SW480 (cell line): ENCODE data around the gene RFX2.
"Not testable (repeated sequence)": the region's sequence is repeated elsewhere in the genome, so short reads cannot be mapped to it uniquely, and the experiment has no call there.

Experiments
- DNase-seq: peaks from one replicate; pipeline ENCODE4 v3.0.0-alpha.2; 2016; ENCODE audit warnings: low spot score

Gene RFX2

GRCh38 chr19:6012426-6013170 lies 97.7 kb downstream of the RFX2 start:
- no peak for DNase-seq

GRCh38 chr19:6011794-6012193 lies 98.5 kb downstream of the RFX2 start:
- DNase-seq, result no peak

- DNase-seq, result no peak
Observed at GRCh38 chr19:6011206-6011605, 99.1 kb downstream of the RFX2 start.

- no peak for DNase-seq
Observed at GRCh38 chr19:6010107-6010506, 100.2 kb downstream of the RFX2 start.

- DNase-seq, result no peak
Observed at GRCh38 chr19:6007866-6008265, 102.4 kb downstream of the RFX2 start.

- DNase-seq, result no peak
Observed at GRCh38 chr19:6006896-6007295, 103.4 kb downstream of the RFX2 start.

GRCh38 chr19:6006070-6006446 lies 104.2 kb downstream of the RFX2 start:
- not testable (repeated sequence) for DNase-seq

- DNase-seq, result no peak
Observed at GRCh38 chr19:6005321-6006069, 104.8 kb downstream of the RFX2 start.

GRCh38 chr19:6003976-6004375 lies 106.3 kb downstream of the RFX2 start:
- DNase-seq, result no peak

- DNase-seq, result no peak
Observed at GRCh38 chr19:6002591-6002990, 107.7 kb downstream of the RFX2 start.

GRCh38 chr19:6000228-6000847 lies 110.0 kb downstream of the RFX2 start:
- DNase-seq, result no peak

GRCh38 chr19:5999693-6000092 lies 110.6 kb downstream of the RFX2 start:
- no peak for DNase-seq

GRCh38 chr19:5997371-5997770 lies 112.9 kb downstream of the RFX2 start:
- DNase-seq, result no peak

- no peak for DNase-seq
Observed at GRCh38 chr19:5996623-5997320, 113.5 kb downstream of the RFX2 start.

- no peak for DNase-seq
Observed at GRCh38 chr19:5996102-5996501, 114.2 kb downstream of the RFX2 start.

- no peak for DNase-seq
Observed at GRCh38 chr19:5995606-5996005, 114.7 kb downstream of the RFX2 start.

- DNase-seq, result no peak
Observed at GRCh38 chr19:5994405-5995165, 115.7 kb downstream of the RFX2 start.

- DNase-seq, result no peak
Observed at GRCh38 chr19:5993648-5994358, 116.5 kb downstream of the RFX2 start.

GRCh38 chr19:5993201-5993600 lies 117.1 kb downstream of the RFX2 start:
- no peak for DNase-seq

- DNase-seq, result no peak
Observed at GRCh38 chr19:5992756-5993155, 117.5 kb downstream of the RFX2 start.

- no peak for DNase-seq
Observed at GRCh38 chr19:5991244-5991838, 119.0 kb downstream of the RFX2 start.
